HEK293 (cell line): ENCODE measurements around the gene MRPL41.

Experiments used
- CTCF ChIA-PET: fragments of 350-600 bp; formaldehyde crosslinking; extraction: SDS; loops from one replicate; lab custom pipeline; 2021; ENCODE audit warnings: antibody characterized with exemption; lab: Yijun Ruan, JAX
- POLR2A ChIA-PET: fragments of 300-600 bp; formaldehyde crosslinking; extraction: SDS; loops from one replicate; lab custom pipeline; 2020; ENCODE audit warnings: antibody characterized with exemption, inconsistent platforms; lab: Yijun Ruan, JAX
- H3K27ac ChIP-seq: fragments of 200-500 bp; sonication (Bioruptor generic); 2 replicates; pipeline ENCODE4 v1.5.1; 2014; ENCODE audit warnings: low read depth, low read length, control low read depth, inconsistent platforms; ENCODE audit errors: extremely low read depth
- H3K36me3 ChIP-seq, 2 experiments: fragments of 200-500 bp in 1 of 2; sonication (Bioruptor generic) in 1 of 2; 1 replicate in 1 of 2; 2 replicates in 1 of 2; pipeline ENCODE4 v1.5.1; 2014 to 2017; ENCODE audit warnings: inconsistent platforms in 2 of 2, low read length in 2 of 2; ENCODE audit not compliant: control insufficient read depth in 2 of 2, insufficient read depth in 1 of 2
- H3K4me1 ChIP-seq: fragments of 200-500 bp; sonication (Bioruptor generic); 2 replicates; pipeline ENCODE4 v1.5.1; 2014; ENCODE audit warnings: mild to moderate bottlenecking, low read length, inconsistent platforms; ENCODE audit not compliant: control insufficient read depth, insufficient read depth
- H3K4me3 ChIP-seq: 2 replicates; pipeline ENCODE4 v1.5.1; 2011; ENCODE audit warnings: low read depth, mild to moderate bottlenecking, control low read depth, low read length, moderate library complexity
- H3K9me3 ChIP-seq: fragments of 200-500 bp; sonication (Bioruptor generic); 2 replicates; pipeline ENCODE4 v1.5.1; 2014; ENCODE audit warnings: low read depth, low read length, inconsistent platforms; ENCODE audit not compliant: control insufficient read depth, insufficient read depth
- BCL11A ChIP-seq: fragments of 450-650 bp; formaldehyde crosslinking; IDR thresholded peaks from 2 replicates; pipeline ENCODE4 v1.5.1; 2016; ENCODE audit warnings: low read depth, missing biosample characterization, missing genetic modification characterization
- GLIS2 ChIP-seq: fragments of 450-650 bp; formaldehyde crosslinking; IDR thresholded peaks from 2 replicates; pipeline ENCODE4 v1.5.1; 2016; ENCODE audit warnings: missing biosample characterization, missing genetic modification characterization
- HOXC10 ChIP-seq: sonication (generic); formaldehyde crosslinking; IDR thresholded peaks from 2 replicates; pipeline ENCODE4 v1.8.1; 2023; ENCODE audit warnings: mild to moderate bottlenecking, missing genetic modification reagents
- KLF7 ChIP-seq: fragments of 450-650 bp; formaldehyde crosslinking; IDR thresholded peaks from 2 replicates; pipeline ENCODE4 v1.5.1; 2016; ENCODE audit warnings: missing biosample characterization, missing genetic modification characterization, borderline replicate concordance
- SP3 ChIP-seq: fragments of 450-650 bp; formaldehyde crosslinking; IDR thresholded peaks from 2 replicates; pipeline ENCODE4 v1.5.1; 2016; ENCODE audit warnings: missing biosample characterization, missing genetic modification characterization
- ZNF214 ChIP-seq: fragments of 450-650 bp; formaldehyde crosslinking; IDR thresholded peaks from 2 replicates; pipeline ENCODE4 v1.5.1; 2017; ENCODE audit warnings: missing biosample characterization, mild to moderate bottlenecking, missing genetic modification characterization, borderline replicate concordance
- ZNF529 ChIP-seq: fragments of 450-650 bp; formaldehyde crosslinking; IDR thresholded peaks from 2 replicates; pipeline ENCODE4 v1.5.1; 2017; ENCODE audit warnings: missing genetic modification characterization, missing biosample characterization; ENCODE audit not compliant: insufficient replicate concordance
- ZNF623 ChIP-seq: fragments of 450-650 bp; formaldehyde crosslinking; IDR thresholded peaks from 2 replicates; pipeline ENCODE4 v1.5.1; 2016; ENCODE audit warnings: missing biosample characterization, missing genetic modification characterization
- ZNF76 ChIP-seq: fragments of 450-650 bp; formaldehyde crosslinking; IDR thresholded peaks from 2 replicates; pipeline ENCODE4; 2016; ENCODE audit warnings: low read depth, missing biosample characterization, missing genetic modification characterization, borderline replicate concordance
- TF ChIP-seq, protein P1 (sequence below): fragments of 450-650 bp; formaldehyde crosslinking; IDR thresholded peaks from 2 replicates; pipeline ENCODE4 v1.5.1; 2016; ENCODE audit warnings: missing biosample characterization, missing genetic modification characterization
- TF ChIP-seq, protein P2 (sequence below): fragments of 450-650 bp; formaldehyde crosslinking; IDR thresholded peaks from 2 replicates; pipeline ENCODE4 v1.5.1; 2017; ENCODE audit warnings: missing biosample characterization, missing genetic modification characterization
- TF ChIP-seq, protein P3 (sequence below): fragments of 450-650 bp; IDR thresholded peaks from 2 replicates; pipeline ENCODE4 v1.5.1; 2018; ENCODE audit warnings: missing biosample characterization, missing genetic modification characterization
- TF ChIP-seq, protein P4 (sequence below): fragments of 450-650 bp; formaldehyde crosslinking; IDR thresholded peaks from 2 replicates; pipeline ENCODE4 v1.5.1; 2016; ENCODE audit warnings: missing biosample characterization, missing genetic modification characterization
- TF ChIP-seq, protein P5 (sequence below): fragments of 450-650 bp; formaldehyde crosslinking; IDR thresholded peaks from 2 replicates; pipeline ENCODE4 v1.5.1; 2016; ENCODE audit warnings: missing biosample characterization, missing genetic modification characterization

MRPL41 gene

DNA sequence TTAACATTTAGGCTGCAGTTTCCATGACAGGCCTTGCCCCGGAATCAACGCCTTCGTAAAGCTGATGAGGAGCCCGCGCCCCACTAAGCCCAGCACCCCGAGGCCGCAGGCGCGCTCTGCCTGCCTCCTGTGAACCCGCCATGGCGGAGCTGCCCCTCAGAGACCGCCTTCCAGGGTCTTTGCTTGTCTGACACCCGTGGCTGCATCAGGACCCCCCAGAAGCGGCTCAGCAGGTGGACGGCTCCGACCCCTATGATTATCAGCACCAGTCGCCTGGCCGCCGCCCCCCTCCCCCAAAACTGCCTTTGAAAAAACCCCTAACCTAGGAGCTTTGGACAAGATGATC lies 27.6 kb downstream of the MRPL41 start:
- Histone ChIP-seq H3K9me3 (no peaks in the 10 kb centered on the region), H3K36me3 (peaks cover 6 to 75% of the 10 kb centered on the region in 2 experiments; a peak in 2 of 3 replicates), H3K27ac (no peak overlapping the region), H3K4me1 (no peaks in the 10 kb centered on the region; the same call in 1 of the 2 replicates), H3K4me3 (no peak overlapping the region)
- CTCF ChIA-PET, result interaction anchor here (0.7 to 2.5 kb wide), 14 partner anchors 9 to 342 kb away, joined by 3 to 24 read pairs (median 3); partner anchors contain the start of genes EHMT1 and ZMYND19
- TF ChIP-seq HOXC10 (CRISPR knock-in tag) (no peak), ZNF529 (no peak), ZNF76 (tag by site-specific recombination) (no peak), KLF7 (tag by site-specific recombination) (no peak), BCL11A (no peak), SP3 (no peak), GLIS2 (tag by site-specific recombination) (no peak), ZNF623 (tag by site-specific recombination) (no peak), ZNF214 (no peak)
- TF ChIP-seq, protein P1, sequence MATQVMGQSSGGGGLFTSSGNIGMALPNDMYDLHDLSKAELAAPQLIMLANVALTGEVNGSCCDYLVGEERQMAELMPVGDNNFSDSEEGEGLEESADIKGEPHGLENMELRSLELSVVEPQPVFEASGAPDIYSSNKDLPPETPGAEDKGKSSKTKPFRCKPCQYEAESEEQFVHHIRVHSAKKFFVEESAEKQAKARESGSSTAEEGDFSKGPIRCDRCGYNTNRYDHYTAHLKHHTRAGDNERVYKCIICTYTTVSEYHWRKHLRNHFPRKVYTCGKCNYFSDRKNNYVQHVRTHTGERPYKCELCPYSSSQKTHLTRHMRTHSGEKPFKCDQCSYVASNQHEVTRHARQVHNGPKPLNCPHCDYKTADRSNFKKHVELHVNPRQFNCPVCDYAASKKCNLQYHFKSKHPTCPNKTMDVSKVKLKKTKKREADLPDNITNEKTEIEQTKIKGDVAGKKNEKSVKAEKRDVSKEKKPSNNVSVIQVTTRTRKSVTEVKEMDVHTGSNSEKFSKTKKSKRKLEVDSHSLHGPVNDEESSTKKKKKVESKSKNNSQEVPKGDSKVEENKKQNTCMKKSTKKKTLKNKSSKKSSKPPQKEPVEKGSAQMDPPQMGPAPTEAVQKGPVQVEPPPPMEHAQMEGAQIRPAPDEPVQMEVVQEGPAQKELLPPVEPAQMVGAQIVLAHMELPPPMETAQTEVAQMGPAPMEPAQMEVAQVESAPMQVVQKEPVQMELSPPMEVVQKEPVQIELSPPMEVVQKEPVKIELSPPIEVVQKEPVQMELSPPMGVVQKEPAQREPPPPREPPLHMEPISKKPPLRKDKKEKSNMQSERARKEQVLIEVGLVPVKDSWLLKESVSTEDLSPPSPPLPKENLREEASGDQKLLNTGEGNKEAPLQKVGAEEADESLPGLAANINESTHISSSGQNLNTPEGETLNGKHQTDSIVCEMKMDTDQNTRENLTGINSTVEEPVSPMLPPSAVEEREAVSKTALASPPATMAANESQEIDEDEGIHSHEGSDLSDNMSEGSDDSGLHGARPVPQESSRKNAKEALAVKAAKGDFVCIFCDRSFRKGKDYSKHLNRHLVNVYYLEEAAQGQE, result no peak
- TF ChIP-seq, protein P2, sequence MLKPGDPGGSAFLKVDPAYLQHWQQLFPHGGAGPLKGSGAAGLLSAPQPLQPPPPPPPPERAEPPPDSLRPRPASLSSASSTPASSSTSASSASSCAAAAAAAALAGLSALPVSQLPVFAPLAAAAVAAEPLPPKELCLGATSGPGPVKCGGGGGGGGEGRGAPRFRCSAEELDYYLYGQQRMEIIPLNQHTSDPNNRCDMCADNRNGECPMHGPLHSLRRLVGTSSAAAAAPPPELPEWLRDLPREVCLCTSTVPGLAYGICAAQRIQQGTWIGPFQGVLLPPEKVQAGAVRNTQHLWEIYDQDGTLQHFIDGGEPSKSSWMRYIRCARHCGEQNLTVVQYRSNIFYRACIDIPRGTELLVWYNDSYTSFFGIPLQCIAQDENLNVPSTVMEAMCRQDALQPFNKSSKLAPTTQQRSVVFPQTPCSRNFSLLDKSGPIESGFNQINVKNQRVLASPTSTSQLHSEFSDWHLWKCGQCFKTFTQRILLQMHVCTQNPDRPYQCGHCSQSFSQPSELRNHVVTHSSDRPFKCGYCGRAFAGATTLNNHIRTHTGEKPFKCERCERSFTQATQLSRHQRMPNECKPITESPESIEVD (tag by site-specific recombination), result no peak
- TF ChIP-seq, protein P3, sequence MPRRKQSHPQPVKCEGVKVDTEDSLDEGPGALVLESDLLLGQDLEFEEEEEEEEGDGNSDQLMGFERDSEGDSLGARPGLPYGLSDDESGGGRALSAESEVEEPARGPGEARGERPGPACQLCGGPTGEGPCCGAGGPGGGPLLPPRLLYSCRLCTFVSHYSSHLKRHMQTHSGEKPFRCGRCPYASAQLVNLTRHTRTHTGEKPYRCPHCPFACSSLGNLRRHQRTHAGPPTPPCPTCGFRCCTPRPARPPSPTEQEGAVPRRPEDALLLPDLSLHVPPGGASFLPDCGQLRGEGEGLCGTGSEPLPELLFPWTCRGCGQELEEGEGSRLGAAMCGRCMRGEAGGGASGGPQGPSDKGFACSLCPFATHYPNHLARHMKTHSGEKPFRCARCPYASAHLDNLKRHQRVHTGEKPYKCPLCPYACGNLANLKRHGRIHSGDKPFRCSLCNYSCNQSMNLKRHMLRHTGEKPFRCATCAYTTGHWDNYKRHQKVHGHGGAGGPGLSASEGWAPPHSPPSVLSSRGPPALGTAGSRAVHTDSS (tag by site-specific recombination), result no peak
- TF ChIP-seq, protein P4, sequence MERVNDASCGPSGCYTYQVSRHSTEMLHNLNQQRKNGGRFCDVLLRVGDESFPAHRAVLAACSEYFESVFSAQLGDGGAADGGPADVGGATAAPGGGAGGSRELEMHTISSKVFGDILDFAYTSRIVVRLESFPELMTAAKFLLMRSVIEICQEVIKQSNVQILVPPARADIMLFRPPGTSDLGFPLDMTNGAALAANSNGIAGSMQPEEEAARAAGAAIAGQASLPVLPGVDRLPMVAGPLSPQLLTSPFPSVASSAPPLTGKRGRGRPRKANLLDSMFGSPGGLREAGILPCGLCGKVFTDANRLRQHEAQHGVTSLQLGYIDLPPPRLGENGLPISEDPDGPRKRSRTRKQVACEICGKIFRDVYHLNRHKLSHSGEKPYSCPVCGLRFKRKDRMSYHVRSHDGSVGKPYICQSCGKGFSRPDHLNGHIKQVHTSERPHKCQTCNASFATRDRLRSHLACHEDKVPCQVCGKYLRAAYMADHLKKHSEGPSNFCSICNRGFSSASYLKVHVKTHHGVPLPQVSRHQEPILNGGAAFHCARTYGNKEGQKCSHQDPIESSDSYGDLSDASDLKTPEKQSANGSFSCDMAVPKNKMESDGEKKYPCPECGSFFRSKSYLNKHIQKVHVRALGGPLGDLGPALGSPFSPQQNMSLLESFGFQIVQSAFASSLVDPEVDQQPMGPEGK, result no peak
- TF ChIP-seq, protein P5, sequence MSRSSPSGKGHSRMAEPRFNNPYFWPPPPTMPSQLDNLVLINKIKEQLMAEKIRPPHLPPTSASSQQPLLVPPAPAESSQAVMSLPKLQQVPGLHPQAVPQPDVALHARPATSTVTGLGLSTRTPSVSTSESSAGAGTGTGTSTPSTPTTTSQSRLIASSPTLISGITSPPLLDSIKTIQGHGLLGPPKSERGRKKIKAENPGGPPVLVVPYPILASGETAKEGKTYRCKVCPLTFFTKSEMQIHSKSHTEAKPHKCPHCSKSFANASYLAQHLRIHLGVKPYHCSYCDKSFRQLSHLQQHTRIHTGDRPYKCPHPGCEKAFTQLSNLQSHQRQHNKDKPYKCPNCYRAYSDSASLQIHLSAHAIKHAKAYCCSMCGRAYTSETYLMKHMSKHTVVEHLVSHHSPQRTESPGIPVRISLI, result no peak
- POLR2A ChIA-PET, result interaction anchor here (0.5 to 5.7 kb wide), 6 partner anchors 9 to 102 kb away, joined by 3 to 28 read pairs (median 10); partner anchors contain the start of genes ARRDC1, MRPL41 and ZMYND19
